ENCODE data around the gene GSTM4. TPM values are rescaled to one million over a fixed set of nuclear protein-coding genes. Genes with fewer than 3 reads are reported as not detected.
"Not testable (repeated sequence)": the region's sequence is repeated elsewhere in the genome, so short reads cannot be mapped to it uniquely, and the experiment has no call there.

The GSTM4 gene
- total RNA-seq, 1 experiment from 2014 or later, result 4.5 TPM

GRCh38 chr1:109667452-109668122 lies 11.7 kb downstream of the GSTM4 start, which contains the start of gene GSTM2:
GSTM2 (plus strand) TSS chr1:109668057; CDS start chr1:109668116, 59 bp downstream.
- DNase-seq (ENCODE audit: low spot score), result no peak

- no peak for DNase-seq (ENCODE audit: low spot score)
These were observed 12.3 kb downstream of the GSTM4 start for GRCh38 chr1:109668123-109668775.

GRCh38 chr1:109669246-109669948 lies 13.5 kb downstream of the GSTM4 start:
- no peak for DNase-seq (ENCODE audit: low spot score)

- not testable (repeated sequence) for DNase-seq (ENCODE audit: low spot score)
These were observed 14.0 kb downstream of the GSTM4 start for GRCh38 chr1:109669949-109670302.

- no peak for DNase-seq (ENCODE audit: low spot score)
These were observed 15.2 kb downstream of the GSTM4 start for GRCh38 chr1:109671067-109671466.

- DNase-seq (ENCODE audit: low spot score), result not testable (repeated sequence)
These were observed 18.0 kb downstream of the GSTM4 start for GRCh38 chr1:109673861-109674260.

GRCh38 chr1:109676683-109677381 lies 20.9 kb downstream of the GSTM4 start:
- DNase-seq (ENCODE audit: low spot score), result not testable (repeated sequence)

- DNase-seq (ENCODE audit: low spot score), result no peak
These were observed 21.6 kb downstream of the GSTM4 start for GRCh38 chr1:109677459-109677858.

- not testable (repeated sequence) for DNase-seq (ENCODE audit: low spot score)
These were observed 22.7 kb downstream of the GSTM4 start for GRCh38 chr1:109678637-109679036.

GRCh38 chr1:109684777-109685176 lies 28.9 kb downstream of the GSTM4 start:
- not testable (repeated sequence) for DNase-seq (ENCODE audit: low spot score)

- DNase-seq (ENCODE audit: low spot score), result not testable (repeated sequence)
These were observed 29.5 kb downstream of the GSTM4 start for GRCh38 chr1:109685399-109685798.

GRCh38 chr1:109685890-109686289 lies 30.0 kb downstream of the GSTM4 start:
- DNase-seq (ENCODE audit: low spot score), result not testable (repeated sequence)

- DNase-seq (ENCODE audit: low spot score), result not testable (repeated sequence)
These were observed 31.2 kb downstream of the GSTM4 start for GRCh38 chr1:109687109-109687508.

- DNase-seq (ENCODE audit: low spot score), result no peak
These were observed 32.0 kb downstream of the GSTM4 start, which contains the start of gene GSTM1 for GRCh38 chr1:109687641-109688499. GSTM1 (plus strand) TSS chr1:109687817; CDS start chr1:109687874, 57 bp downstream.

- DNase-seq (ENCODE audit: low spot score), result no peak
These were observed 34.0 kb downstream of the GSTM4 start for GRCh38 chr1:109689844-109690405.

- no peak for DNase-seq (ENCODE audit: low spot score)
These were observed 35.9 kb downstream of the GSTM4 start for GRCh38 chr1:109691759-109692158.

GRCh38 chr1:109694400-109694799 lies 38.5 kb downstream of the GSTM4 start:
- DNase-seq (ENCODE audit: low spot score), result not testable (repeated sequence)

- not testable (repeated sequence) for DNase-seq (ENCODE audit: low spot score)
These were observed 39.2 kb downstream of the GSTM4 start for GRCh38 chr1:109695138-109695537.

GRCh38 chr1:109697066-109697465 lies 41.2 kb downstream of the GSTM4 start:
- no peak for DNase-seq (ENCODE audit: low spot score)

- DNase-seq (ENCODE audit: low spot score), result not testable (repeated sequence)
These were observed 42.0 kb downstream of the GSTM4 start for GRCh38 chr1:109697861-109698260.
